ENCODE results near the gene BBX.

BBX gene

GRCh38 chr3:107598926-107599771, 76.4 kb downstream of the BBX start:
- no peak overlapping the region for H3K4me3 ChIP-seq (ENCODE audit: low read depth, low read length)

GRCh38 chr3:107599772-107600145, 77.0 kb downstream of the BBX start:
- no peak overlapping the region for H3K4me3 ChIP-seq (ENCODE audit: low read depth, low read length)

GRCh38 chr3:107600780-107601179, 78.0 kb downstream of the BBX start:
- no peak overlapping the region for H3K4me3 ChIP-seq (ENCODE audit: low read depth, low read length)

GRCh38 chr3:107604057-107604822, 81.5 kb downstream of the BBX start:
- H3K4me3 ChIP-seq (ENCODE audit: low read depth, low read length): no peak overlapping the region

- no peak overlapping the region for H3K4me3 ChIP-seq (ENCODE audit: low read depth, low read length)
Observed at GRCh38 chr3:107611775-107612469, 89.2 kb downstream of the BBX start.

- no peak overlapping the region for H3K4me3 ChIP-seq (ENCODE audit: low read depth, low read length)
Observed at GRCh38 chr3:107612664-107613084, 89.9 kb downstream of the BBX start.

GRCh38 chr3:107619549-107619948, 96.8 kb downstream of the BBX start:
- no peak overlapping the region for H3K4me3 ChIP-seq (ENCODE audit: low read depth, low read length)

GRCh38 chr3:107620534-107620933, 97.8 kb downstream of the BBX start:
- H3K4me3 ChIP-seq (ENCODE audit: low read depth, low read length): no peak overlapping the region

- no peak overlapping the region for H3K4me3 ChIP-seq (ENCODE audit: low read depth, low read length)
Observed at GRCh38 chr3:107621465-107621864, 98.7 kb downstream of the BBX start.

GRCh38 chr3:107627962-107628542, 105.3 kb downstream of the BBX start:
- H3K4me3 ChIP-seq (ENCODE audit: low read depth, low read length): no peak overlapping the region

GRCh38 chr3:107629566-107629965, 106.8 kb downstream of the BBX start:
- H3K4me3 ChIP-seq (ENCODE audit: low read depth, low read length): no peak overlapping the region

- no peak overlapping the region for H3K4me3 ChIP-seq (ENCODE audit: low read depth, low read length)
Observed at GRCh38 chr3:107630779-107631178, 108.0 kb downstream of the BBX start.

GRCh38 chr3:107632576-107632975, 109.8 kb downstream of the BBX start:
- H3K4me3 ChIP-seq (ENCODE audit: low read depth, low read length): no peak overlapping the region

- H3K4me3 ChIP-seq (ENCODE audit: low read depth, low read length): no peak overlapping the region
Observed at GRCh38 chr3:107633327-107634098, 110.8 kb downstream of the BBX start.

GRCh38 chr3:107634099-107634489, 111.3 kb downstream of the BBX start:
- H3K4me3 ChIP-seq (ENCODE audit: low read depth, low read length): no peak overlapping the region

GRCh38 chr3:107637416-107638183, 114.8 kb downstream of the BBX start:
- H3K4me3 ChIP-seq (ENCODE audit: low read depth, low read length): no peak overlapping the region

GRCh38 chr3:107641572-107642307, 119.0 kb downstream of the BBX start:
- H3K4me3 ChIP-seq (ENCODE audit: low read depth, low read length): no peak overlapping the region

GRCh38 chr3:107643038-107643883, 120.5 kb downstream of the BBX start:
- no peak overlapping the region for H3K4me3 ChIP-seq (ENCODE audit: low read depth, low read length)
